ENCODE results near the gene ANKAR.

DNA sequence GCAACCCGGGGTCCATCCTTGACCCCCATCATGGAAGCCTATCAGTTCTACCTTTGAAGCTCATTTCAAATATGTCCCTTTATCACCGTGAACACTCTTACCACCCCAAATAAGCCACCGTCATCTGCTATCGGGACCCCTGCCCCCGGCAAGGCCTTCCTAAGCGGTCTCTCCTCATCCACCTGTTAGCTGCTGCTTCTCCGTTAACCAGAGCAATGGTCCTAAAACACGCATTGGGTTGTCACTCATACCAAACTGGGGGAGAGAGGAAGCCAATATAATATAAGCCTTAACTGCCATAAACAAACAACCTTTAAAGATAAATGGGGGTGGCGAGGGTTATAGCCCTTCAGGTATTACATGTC, 12.5 kb upstream of the ANKAR start:
- TF ChIP-seq, protein P1, sequence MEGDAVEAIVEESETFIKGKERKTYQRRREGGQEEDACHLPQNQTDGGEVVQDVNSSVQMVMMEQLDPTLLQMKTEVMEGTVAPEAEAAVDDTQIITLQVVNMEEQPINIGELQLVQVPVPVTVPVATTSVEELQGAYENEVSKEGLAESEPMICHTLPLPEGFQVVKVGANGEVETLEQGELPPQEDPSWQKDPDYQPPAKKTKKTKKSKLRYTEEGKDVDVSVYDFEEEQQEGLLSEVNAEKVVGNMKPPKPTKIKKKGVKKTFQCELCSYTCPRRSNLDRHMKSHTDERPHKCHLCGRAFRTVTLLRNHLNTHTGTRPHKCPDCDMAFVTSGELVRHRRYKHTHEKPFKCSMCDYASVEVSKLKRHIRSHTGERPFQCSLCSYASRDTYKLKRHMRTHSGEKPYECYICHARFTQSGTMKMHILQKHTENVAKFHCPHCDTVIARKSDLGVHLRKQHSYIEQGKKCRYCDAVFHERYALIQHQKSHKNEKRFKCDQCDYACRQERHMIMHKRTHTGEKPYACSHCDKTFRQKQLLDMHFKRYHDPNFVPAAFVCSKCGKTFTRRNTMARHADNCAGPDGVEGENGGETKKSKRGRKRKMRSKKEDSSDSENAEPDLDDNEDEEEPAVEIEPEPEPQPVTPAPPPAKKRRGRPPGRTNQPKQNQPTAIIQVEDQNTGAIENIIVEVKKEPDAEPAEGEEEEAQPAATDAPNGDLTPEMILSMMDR (conservative IDR thresholded peaks at IDR 0.05; ENCODE audit: low read depth, low read length): no peak
- TF ChIP-seq EZH2 (IDR thresholded peaks at IDR 0.05; ENCODE audit: low read length, unreplicated experiment): no peak
- no peak for TF ChIP-seq EZH2phosphoT487 (IDR thresholded peaks at IDR 0.05; ENCODE audit: borderline replicate concordance, low read length)
